OCI-LY1 (cell line): ENCODE data around the gene KIF17.
A peak's percentile ranks its signal among the peaks of the same experiment; 100 is the strongest.

Experiments
- EZH2 ChIP-seq: fragments of 200-600 bp; sonication (generic), shearing (Covaris generic); IDR thresholded peaks from 2 replicates; pipeline ENCODE4 v1.8.0; 2017; ENCODE audit warnings: borderline replicate concordance, mixed run types, mild to moderate bottlenecking, antibody characterized with exemption, low read length, moderate library complexity, mixed read lengths
- TF ChIP-seq, protein P1 (sequence below): fragments of 200-600 bp; sonication (generic), shearing (Covaris generic); IDR thresholded peaks from 2 replicates; pipeline ENCODE4 v1.5.1; 2017; ENCODE audit warnings: mild to moderate bottlenecking, antibody characterized with exemption, low read length, moderate library complexity, mixed read lengths

GRCh38 chr1:20663365-20663764, 54.4 kb downstream of the KIF17 start:
- TF ChIP-seq, protein P1, sequence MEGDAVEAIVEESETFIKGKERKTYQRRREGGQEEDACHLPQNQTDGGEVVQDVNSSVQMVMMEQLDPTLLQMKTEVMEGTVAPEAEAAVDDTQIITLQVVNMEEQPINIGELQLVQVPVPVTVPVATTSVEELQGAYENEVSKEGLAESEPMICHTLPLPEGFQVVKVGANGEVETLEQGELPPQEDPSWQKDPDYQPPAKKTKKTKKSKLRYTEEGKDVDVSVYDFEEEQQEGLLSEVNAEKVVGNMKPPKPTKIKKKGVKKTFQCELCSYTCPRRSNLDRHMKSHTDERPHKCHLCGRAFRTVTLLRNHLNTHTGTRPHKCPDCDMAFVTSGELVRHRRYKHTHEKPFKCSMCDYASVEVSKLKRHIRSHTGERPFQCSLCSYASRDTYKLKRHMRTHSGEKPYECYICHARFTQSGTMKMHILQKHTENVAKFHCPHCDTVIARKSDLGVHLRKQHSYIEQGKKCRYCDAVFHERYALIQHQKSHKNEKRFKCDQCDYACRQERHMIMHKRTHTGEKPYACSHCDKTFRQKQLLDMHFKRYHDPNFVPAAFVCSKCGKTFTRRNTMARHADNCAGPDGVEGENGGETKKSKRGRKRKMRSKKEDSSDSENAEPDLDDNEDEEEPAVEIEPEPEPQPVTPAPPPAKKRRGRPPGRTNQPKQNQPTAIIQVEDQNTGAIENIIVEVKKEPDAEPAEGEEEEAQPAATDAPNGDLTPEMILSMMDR = peak; percentile 21; the same call in 1 of the 2 replicates
- TF ChIP-seq EZH2 = no peak
